GM12865 (cell line): ENCODE data around the gene RHPN2.
"Not testable (repeated sequence)": the region's sequence is repeated elsewhere in the genome, so short reads cannot be mapped to it uniquely, and the experiment has no call there.

Experiments used
- DNase-seq: peaks from one replicate; pipeline ENCODE4 v3.0.0; 2010; ENCODE audit warnings: low read depth
- H3K4me3 ChIP-seq: 2 replicates; pipeline ENCODE4 v1.5.1; 2011; ENCODE audit warnings: mild to moderate bottlenecking, low read depth, low read length, control low read depth
- TF ChIP-seq, protein P1 (sequence below): IDR thresholded peaks from 2 replicates; pipeline ENCODE4 v1.5.1; 2011; ENCODE audit warnings: low read length, control low read depth, low read depth, inconsistent platforms; ENCODE audit not compliant: insufficient read depth; ENCODE audit errors: missing control alignments

Gene RHPN2

DNA sequence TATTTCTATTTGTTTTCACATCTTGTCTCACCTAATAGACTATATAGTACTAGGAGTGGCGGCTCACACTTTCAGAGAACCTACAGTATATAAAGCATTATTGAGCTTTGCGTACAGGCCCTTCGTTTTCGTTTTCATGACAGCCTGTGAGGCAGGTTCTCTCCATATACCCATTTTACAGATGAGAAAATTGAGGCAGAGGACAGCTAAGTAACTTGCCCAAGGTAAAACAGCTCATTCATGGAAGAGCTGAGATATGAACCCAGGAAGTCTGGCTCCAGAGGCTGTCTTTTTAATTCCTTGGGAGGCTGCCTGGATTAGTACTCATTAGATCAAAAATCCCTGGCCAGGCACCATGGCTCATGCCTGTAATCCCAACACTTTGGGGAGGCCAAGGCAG, 63.8 kb downstream of the RHPN2 start:
- TF ChIP-seq, protein P1, sequence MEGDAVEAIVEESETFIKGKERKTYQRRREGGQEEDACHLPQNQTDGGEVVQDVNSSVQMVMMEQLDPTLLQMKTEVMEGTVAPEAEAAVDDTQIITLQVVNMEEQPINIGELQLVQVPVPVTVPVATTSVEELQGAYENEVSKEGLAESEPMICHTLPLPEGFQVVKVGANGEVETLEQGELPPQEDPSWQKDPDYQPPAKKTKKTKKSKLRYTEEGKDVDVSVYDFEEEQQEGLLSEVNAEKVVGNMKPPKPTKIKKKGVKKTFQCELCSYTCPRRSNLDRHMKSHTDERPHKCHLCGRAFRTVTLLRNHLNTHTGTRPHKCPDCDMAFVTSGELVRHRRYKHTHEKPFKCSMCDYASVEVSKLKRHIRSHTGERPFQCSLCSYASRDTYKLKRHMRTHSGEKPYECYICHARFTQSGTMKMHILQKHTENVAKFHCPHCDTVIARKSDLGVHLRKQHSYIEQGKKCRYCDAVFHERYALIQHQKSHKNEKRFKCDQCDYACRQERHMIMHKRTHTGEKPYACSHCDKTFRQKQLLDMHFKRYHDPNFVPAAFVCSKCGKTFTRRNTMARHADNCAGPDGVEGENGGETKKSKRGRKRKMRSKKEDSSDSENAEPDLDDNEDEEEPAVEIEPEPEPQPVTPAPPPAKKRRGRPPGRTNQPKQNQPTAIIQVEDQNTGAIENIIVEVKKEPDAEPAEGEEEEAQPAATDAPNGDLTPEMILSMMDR, result no peak
- H3K4me3 ChIP-seq, result no peak overlapping the region
- DNase-seq, result no peak

DNA sequence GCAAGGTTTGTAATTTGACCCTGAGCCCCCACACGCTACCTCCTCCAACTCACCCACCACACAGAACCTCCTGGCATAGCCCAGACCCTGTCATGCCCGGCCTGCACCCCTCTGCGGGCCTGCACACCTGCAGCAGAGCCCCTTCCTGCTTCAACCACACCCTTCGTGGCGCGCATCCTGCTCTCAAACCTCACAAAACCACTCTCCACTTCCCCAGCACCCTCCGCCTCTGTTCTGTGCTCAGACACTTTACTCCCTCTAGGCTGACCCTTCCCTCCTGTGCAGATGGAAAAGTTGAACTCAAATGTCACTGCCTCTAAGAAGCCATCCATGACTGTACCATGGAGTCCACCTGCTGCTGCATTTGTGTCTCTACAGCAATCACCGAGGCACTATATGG, 64.2 kb downstream of the RHPN2 start:
- no peak for DNase-seq
- H3K4me3 ChIP-seq, result no peak overlapping the region
- TF ChIP-seq, protein P1, result no peak

DNA sequence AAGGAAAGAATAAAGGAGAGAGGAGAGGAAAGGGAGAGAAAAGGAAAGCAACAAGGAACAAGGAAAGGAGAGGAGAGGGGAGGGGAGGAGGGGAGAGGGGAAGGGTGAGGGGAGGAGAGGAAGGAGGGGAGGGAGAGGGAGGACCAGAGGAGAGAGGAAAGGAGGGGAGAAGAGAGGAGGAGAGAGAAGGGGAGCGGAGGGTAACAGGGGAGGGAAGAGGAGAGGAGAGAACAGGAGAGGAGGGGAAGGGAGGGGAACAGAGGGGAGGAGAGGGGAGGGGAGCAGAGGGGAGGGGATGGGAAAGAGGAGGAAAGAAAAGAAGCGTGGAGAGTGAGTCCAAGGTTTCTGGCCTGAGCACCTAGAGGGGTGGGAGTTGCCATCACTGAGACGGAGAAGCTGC, 66.0 kb downstream of the RHPN2 start:
- DNase-seq, result no peak
- H3K4me3 ChIP-seq, result no peak overlapping the region
- TF ChIP-seq, protein P1, result no peak

DNA sequence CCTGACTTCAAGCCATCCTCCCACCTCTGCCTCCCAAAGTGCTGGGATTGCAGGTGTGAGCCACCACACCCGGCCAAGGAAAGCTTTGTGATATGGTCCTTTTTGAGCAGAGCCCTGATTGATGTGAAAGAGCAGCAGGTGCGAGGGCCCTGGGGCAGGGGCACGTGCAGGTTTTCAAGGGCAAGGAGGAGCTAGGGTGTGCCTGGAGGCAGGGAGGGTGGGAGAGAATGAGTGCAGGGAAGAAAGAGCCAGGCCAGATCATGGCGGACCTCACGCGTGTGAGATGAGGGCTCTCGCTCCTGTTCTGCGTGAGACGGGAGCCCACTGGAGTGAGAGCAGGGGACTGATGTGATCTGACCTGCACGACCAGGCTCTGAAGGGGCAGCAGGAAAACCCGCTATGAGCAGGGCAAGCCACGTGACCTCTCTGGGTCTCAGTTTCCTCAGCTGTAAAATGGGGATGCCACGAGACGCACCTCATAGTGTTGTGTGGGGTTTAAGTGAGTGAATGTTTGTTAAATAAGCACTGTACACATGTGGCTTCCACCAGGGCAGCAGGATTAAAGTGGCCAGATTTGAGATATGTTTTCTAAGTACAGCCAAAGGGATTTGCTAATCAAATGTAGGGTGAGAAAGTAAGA, 66.9 kb downstream of the RHPN2 start:
- no peak for DNase-seq
- H3K4me3 ChIP-seq, result no peak overlapping the region
- TF ChIP-seq, protein P1, result no peak

DNA sequence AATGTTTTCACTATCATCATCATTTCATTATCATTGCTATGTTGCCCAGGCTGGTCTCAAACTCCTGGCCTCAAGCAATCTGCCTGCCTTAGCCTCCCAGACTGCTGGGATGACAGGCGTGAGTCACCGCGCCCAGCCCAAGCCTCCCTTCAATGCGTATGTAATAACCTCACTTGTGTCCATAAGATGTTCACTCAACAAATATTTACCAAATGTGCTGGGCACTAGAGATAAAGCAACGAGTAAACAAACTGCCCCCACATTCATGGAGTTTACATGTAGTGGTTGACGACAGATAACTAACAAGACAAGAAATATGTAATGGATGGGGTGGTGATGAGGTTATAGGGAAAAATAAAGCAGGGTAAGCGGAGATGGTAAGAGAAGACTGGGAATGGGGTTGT, 67.6 kb downstream of the RHPN2 start:
- DNase-seq, H3K4me3 ChIP-seq: not testable (repeated sequence)

DNA sequence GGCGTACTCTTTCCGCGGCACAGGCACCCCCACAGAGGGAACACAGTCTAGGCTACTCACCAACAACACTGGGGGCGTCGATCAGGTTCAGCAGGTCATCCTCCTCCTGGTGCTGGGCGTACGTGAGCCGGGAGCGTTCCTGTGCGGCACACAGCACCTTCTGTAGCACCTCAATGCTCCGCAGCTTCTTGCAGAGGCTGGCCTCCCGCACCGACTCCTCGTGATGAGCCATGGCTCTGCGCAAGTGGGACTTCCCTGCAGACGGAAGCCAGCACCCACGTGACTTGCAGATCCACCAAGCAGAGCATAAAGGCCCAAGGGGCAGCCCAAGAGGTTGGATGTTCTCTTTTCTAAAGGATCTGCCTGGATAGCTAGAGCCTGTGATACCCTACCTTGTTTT, 68.7 kb downstream of the RHPN2 start:
- not testable (repeated sequence) for DNase-seq, H3K4me3 ChIP-seq

DNA sequence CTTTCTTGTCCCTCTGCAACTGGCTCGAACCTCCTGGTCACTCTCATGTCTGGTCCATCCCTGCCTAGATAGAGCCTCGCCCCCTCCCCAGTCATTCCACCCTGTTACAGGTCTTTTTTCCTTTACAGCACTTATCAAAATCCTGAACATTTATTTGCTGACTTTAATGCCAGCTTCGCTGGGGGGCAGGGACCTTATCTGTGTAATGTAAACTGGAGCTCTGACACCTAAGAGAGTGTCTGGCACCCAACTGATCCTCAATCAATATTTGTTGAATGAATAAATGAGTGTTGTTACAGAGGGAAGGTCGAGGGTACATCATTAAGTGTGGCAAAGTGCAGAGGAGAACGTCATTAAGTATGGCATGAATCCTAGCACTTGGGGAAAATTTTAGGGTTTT, 76.0 kb downstream of the RHPN2 start:
- no peak for DNase-seq
- H3K4me3 ChIP-seq, result no peak overlapping the region
- TF ChIP-seq, protein P1, result no peak

DNA sequence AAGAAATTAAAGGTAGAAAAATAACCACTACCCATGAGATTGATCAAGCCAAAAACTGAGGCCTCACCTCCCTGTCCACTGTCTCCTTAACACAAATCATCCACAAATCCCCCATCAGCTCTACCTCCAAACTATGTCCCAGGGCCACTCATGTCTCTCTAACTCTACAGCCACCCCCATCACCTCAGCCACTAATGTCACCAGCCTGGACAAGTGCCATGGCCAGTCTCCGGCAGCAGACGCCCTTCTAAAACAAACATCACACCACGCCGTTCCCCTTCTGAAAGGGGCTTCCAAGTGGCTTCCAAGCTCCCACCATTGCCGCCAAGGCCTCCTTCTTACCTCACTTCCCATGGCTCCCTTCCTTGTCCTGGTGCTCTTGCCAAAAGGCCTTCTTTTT, 76.4 kb downstream of the RHPN2 start:
- DNase-seq, H3K4me3 ChIP-seq: not testable (repeated sequence)

DNA sequence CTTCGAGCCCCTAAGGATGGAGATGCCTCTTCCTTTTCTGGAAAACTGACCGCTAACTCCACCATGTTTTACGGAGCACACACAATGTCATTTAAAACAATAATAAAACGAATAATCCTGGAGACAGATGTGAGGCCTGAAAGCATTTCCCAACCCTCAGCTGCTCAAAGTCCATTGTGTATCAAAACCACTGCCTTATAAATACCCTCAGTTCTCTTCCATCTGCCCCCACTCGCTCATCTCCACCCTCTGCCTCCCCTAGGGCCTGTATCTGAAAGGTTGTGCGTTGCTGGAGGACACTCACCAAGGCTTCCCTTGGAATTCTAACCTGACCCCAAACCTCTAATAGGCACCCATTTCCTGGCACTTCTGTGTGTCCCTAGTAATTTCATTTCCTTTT, 82.2 kb downstream of the RHPN2 start:
- DNase-seq, H3K4me3 ChIP-seq: not testable (repeated sequence)

DNA sequence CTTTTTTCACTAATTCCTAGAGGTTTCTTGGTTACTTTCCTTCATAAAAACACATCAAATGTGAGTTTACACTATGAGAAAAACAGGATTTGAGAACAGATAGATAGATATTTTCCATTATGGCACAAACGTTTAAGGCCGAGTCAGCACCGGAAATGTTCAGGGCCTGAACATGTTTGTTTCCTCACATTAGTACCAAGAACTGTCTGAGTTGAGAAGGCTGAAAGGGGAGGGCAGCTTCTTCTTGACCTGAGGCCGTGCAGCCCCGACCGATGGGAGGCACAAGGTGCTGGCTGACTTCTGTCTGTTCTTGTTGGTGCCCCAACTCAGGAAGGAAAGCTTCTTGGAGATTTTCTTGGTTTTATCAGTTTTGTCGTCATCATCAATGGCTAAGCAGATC, 84.9 kb downstream of the RHPN2 start:
- not testable (repeated sequence) for DNase-seq

DNA sequence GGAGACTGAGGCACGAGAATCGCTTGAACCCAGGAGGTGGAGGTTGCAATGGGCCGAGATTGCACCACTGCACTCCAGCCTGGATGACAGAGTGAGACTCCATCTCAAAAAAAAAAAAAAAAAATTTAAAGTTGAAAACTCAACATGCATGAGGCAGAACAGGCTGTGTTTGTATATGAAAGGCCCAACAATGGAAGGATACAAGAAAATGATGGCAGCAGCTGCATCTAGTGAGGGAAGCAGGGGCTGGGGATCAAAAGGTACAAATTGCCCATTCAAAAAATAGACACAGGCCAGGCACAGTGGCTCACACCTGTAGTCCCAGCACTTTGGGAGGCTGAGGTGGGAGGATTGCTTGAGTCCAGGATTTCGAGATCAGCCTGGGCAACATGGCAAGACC, 86.9 kb downstream of the RHPN2 start:
- H3K4me3 ChIP-seq, DNase-seq: not testable (repeated sequence)

More for the DNA sequence above, 84.9 kb downstream of the RHPN2 start:
- H3K4me3 ChIP-seq, result not testable (repeated sequence)
